ENCODE measurements around the gene DNAJC21. TPM values are rescaled to one million over a fixed set of nuclear protein-coding genes. Genes with fewer than 3 reads are reported as not detected.

DNAJC21 gene
- total and polyA plus RNA-seq, 2 of the 4 experiments (the other 2 are of a cell fraction) = 8.8 to 12.7 TPM

- dilution Hi-C loops (cut with HindIII; ENCODE audit: low sequenced_read_pairs, unreplicated experiment) = no loop called here
- no peak overlapping the region for H3K4ac ChIP-seq (ENCODE audit: low read depth, low read length)
- H3K9me1 ChIP-seq (ENCODE audit: insufficient read depth, low read length) = no peaks in the 10 kb centered on the region
- H3K56ac ChIP-seq (ENCODE audit: extremely low read depth, insufficient read depth, low read length) = no peak overlapping the region
- DNase-seq = no peak
- no peak overlapping the region for H3K18ac ChIP-seq (ENCODE audit: low read depth, low read length)
- ChIA-PET CTCF (interaction anchor here (1.0 to 2.1 kb wide), 2 partner anchors 9 to 35 kb away, joined by 3 to 5 read pairs; no protein-coding TSS in a partner anchor), POLR2A (ENCODE audit: unreplicated experiment) (no interaction called here)
- intact Hi-C loops (cut with micrococcal nuclease) = no loop called here
- no peak overlapping the region for H4K5ac ChIP-seq (ENCODE audit: low read depth, low read length)
- H3K27ac ChIP-seq (ENCODE audit: insufficient read depth, low read length) = no peak overlapping the region
- H3K79me1 ChIP-seq (ENCODE audit: low read depth in 1 of 2, low read length in 2 of 2) = no peaks in the 10 kb centered on the region
- H4K20me1 ChIP-seq (ENCODE audit: insufficient read depth, low read length) = no peaks in the 10 kb centered on the region
- H2AK5ac ChIP-seq (ENCODE audit: low read depth, low read length) = no peak overlapping the region
- no peak overlapping the region for H4K91ac ChIP-seq (ENCODE audit: insufficient read depth, low read depth, low read length)
- no peak overlapping the region for H3K4me3 ChIP-seq (ENCODE audit: insufficient read depth, low read depth, low read length)
- no peaks in the 10 kb centered on the region for H3K4me1 ChIP-seq (ENCODE audit: control insufficient read depth, insufficient read depth, low read length)
- H3K36me3 ChIP-seq (ENCODE audit: control insufficient read depth, insufficient read depth, low read length) = no peaks in the 10 kb centered on the region
- H3K9ac ChIP-seq (ENCODE audit: low read depth, low read length) = no peak overlapping the region
- peaks cover 10% of the 10 kb centered on the region for H3K27me3 ChIP-seq (ENCODE audit: control insufficient read depth, insufficient read depth, low read length)
- in situ Hi-C loops (cut with MboI; ENCODE audit: low sequenced_read_pairs) = no loop called here
- H3K4me2 ChIP-seq (ENCODE audit: low read depth, low read length) = no peak overlapping the region
- no TSS peak for BruUV-seq (replicated peaks)
- no peak overlapping the region for H2BK120ac ChIP-seq (ENCODE audit: low read depth, low read length)
- H2BK5ac ChIP-seq (ENCODE audit: low read depth, low read length, poor library complexity, severe bottlenecking) = no peak overlapping the region
- H2BK15ac ChIP-seq (ENCODE audit: low read depth, low read length) = no peak overlapping the region
- TF ChIP-seq ELK1 (IDR thresholded peaks at IDR 0.05; ENCODE audit: borderline replicate concordance, low read depth, low read length) = no peak
- TF ChIP-seq USF2 (IDR thresholded peaks at IDR 0.05; ENCODE audit: low read depth, low read length) = no peak
- no peak for TF ChIP-seq CEBPB (IDR thresholded peaks at IDR 0.05; ENCODE audit: low read depth, low read length)
- no peak for TF ChIP-seq RFX5 (IDR thresholded peaks at IDR 0.05; ENCODE audit: low read depth, low read length)
- TF ChIP-seq RAD21 (IDR thresholded peaks at IDR 0.05; ENCODE audit: low read length) = no peak
- TF ChIP-seq CHD1 (IDR thresholded peaks at IDR 0.05; ENCODE audit: low read depth, low read length) = no peak
- no peak for TF ChIP-seq NFE2L2 (IDR thresholded peaks at IDR 0.05; ENCODE audit: low read depth, low read length)
- H2BK20ac ChIP-seq (ENCODE audit: low read depth, low read length) = no peak overlapping the region
- H2AFZ ChIP-seq (replicated peaks; ENCODE audit: low read length, poor library complexity) = no peak overlapping the region
- no peak overlapping the region for H2AK9ac ChIP-seq (replicated peaks; ENCODE audit: low read depth, low read length, poor library complexity)
- no peak overlapping the region for H4K8ac ChIP-seq (ENCODE audit: low read depth in 2 of 2, low read length in 2 of 2)
- H3K9me3 ChIP-seq (ENCODE audit: control insufficient read depth, insufficient read depth, low read length) = no peaks in the 10 kb centered on the region
- no peak for ATAC-seq (ENCODE audit: low read depth)
- no peak overlapping the region for H3K23ac ChIP-seq (ENCODE audit: low read depth, low read length)
- no peak overlapping the region for H3K14ac ChIP-seq (replicated peaks; ENCODE audit: low read depth, low read length)
- no CpG with 5 or more reads among the region's 8 CpGs for WGBS, 2 experiments (ENCODE audit: extremely low coverage in 2 of 2, insufficient read length in 1 of 2)
Observed at GRCh38 chr5:34993951-34994350, 64.6 kb downstream of the DNAJC21 start.

Data from IMR-90 (cell line).